DND-41 (cell line): ENCODE measurements around the gene HECW1.

Experiments used
- ATAC-seq: fragments of 200-7000 bp; cut with Tn5 transposase; 3 replicates; pipeline ENCODE4 v1.9.1; 2021; ENCODE audit warnings: low read depth; ENCODE audit not compliant: insufficient read depth
- DNase-seq: peaks from one replicate; pipeline ENCODE4 v3.0.0-alpha.2; 2020
- H2AFZ ChIP-seq: 2 replicates; pipeline ENCODE4 v1.6.0; 2012; ENCODE audit warnings: low read depth, low read length
- H3K27ac ChIP-seq: 2 replicates; pipeline ENCODE4 v1.5.1; 2012; ENCODE audit warnings: low read length, inconsistent platforms
- H3K27me3 ChIP-seq: fragments of 200-600 bp; sonication (generic); 2 replicates; pipeline ENCODE4 v1.6.0; 2012; ENCODE audit warnings: low read length, mild to moderate bottlenecking, inconsistent platforms; ENCODE audit not compliant: insufficient read depth, poor library complexity
- H3K36me3 ChIP-seq: 2 replicates; pipeline ENCODE4 v1.5.1; 2012; ENCODE audit warnings: low read length, inconsistent platforms; ENCODE audit not compliant: insufficient read depth
- H3K4me1 ChIP-seq: 2 replicates; pipeline ENCODE4 v1.5.1; 2012; ENCODE audit warnings: mild to moderate bottlenecking, low read length; ENCODE audit not compliant: insufficient read depth
- H3K4me2 ChIP-seq: 2 replicates; pipeline ENCODE4 v1.6.0; 2012; ENCODE audit warnings: mild to moderate bottlenecking, moderate library complexity, low read length, inconsistent platforms; ENCODE audit not compliant: insufficient read depth
- H3K4me3 ChIP-seq, 2 experiments: fragments of 200-600 bp in 1 of 2; shearing (Covaris generic) in 1 of 2; 2 replicates each; pipeline ENCODE4 v1.5.1; 2012 to 2016; ENCODE audit warnings: inconsistent platforms in 2 of 2, low read length in 2 of 2, mild to moderate bottlenecking in 2 of 2, low read depth in 1 of 2, moderate library complexity in 1 of 2
- H3K79me2 ChIP-seq: 2 replicates; pipeline ENCODE4 v1.6.0; 2012; ENCODE audit warnings: low read length, inconsistent platforms; ENCODE audit not compliant: insufficient read depth
- H3K9ac ChIP-seq: 2 replicates; pipeline ENCODE4 v1.6.0; 2012; ENCODE audit warnings: low read depth, mild to moderate bottlenecking, inconsistent platforms, low read length, moderate library complexity
- H3K9me3 ChIP-seq: 2 replicates; pipeline ENCODE4 v1.5.1; 2012; ENCODE audit warnings: low read length, moderate library complexity, mild to moderate bottlenecking, inconsistent platforms; ENCODE audit not compliant: insufficient read depth, severe bottlenecking
- H4K20me1 ChIP-seq: 2 replicates; pipeline ENCODE4 v1.6.0; 2012; ENCODE audit warnings: low read length; ENCODE audit not compliant: insufficient read depth
- EZH2 ChIP-seq: IDR thresholded peaks from 3 replicates; pipeline ENCODE4 v1.6.1; 2012; ENCODE audit warnings: borderline replicate concordance, low read depth, mild to moderate bottlenecking, moderate library complexity, low read length, inconsistent platforms; ENCODE audit not compliant: severe bottlenecking
- TF ChIP-seq, protein P1 (sequence below): IDR thresholded peaks from 2 replicates; pipeline ENCODE4 v1.5.1; 2012; ENCODE audit warnings: borderline replicate concordance, low read length, moderate library complexity, mild to moderate bottlenecking; ENCODE audit not compliant: poor library complexity, severe bottlenecking; ENCODE audit errors: extremely low read depth

HECW1 gene

DNA sequence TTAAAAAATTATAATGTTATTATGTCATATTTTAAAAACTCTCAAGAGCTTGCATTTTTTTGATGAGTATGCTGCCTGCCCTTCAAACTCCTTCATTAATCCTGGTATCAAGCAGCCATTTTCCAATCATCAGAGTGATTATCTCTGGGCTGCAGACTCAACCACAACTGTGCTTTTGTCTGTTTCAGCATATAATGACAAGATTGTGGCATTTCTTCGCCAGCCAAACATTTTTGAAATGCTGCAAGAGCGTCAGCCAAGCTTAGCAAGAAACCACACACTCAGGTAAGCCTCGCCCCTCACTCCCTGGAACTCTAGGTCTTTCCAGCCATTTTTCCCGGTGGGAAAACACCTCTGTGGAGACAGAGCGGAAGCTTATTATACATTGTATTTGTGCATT lies 380.4 kb downstream of the HECW1 start:
- no peak for TF ChIP-seq EZH2
- TF ChIP-seq, protein P1, sequence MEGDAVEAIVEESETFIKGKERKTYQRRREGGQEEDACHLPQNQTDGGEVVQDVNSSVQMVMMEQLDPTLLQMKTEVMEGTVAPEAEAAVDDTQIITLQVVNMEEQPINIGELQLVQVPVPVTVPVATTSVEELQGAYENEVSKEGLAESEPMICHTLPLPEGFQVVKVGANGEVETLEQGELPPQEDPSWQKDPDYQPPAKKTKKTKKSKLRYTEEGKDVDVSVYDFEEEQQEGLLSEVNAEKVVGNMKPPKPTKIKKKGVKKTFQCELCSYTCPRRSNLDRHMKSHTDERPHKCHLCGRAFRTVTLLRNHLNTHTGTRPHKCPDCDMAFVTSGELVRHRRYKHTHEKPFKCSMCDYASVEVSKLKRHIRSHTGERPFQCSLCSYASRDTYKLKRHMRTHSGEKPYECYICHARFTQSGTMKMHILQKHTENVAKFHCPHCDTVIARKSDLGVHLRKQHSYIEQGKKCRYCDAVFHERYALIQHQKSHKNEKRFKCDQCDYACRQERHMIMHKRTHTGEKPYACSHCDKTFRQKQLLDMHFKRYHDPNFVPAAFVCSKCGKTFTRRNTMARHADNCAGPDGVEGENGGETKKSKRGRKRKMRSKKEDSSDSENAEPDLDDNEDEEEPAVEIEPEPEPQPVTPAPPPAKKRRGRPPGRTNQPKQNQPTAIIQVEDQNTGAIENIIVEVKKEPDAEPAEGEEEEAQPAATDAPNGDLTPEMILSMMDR: no peak
- Histone ChIP-seq H3K79me2 (no peaks in the 10 kb centered on the region), H2AFZ (no peak overlapping the region), H3K36me3 (no peaks in the 10 kb centered on the region), H3K9me3 (no peaks in the 10 kb centered on the region), H3K27me3 (no peaks in the 10 kb centered on the region), H3K4me1 (0 out of 2 replicates have a peak, but pooled peaks cover 7% of the 10 kb centered on the region), H3K4me3 (no peak overlapping the region), H4K20me1 (no peaks in the 10 kb centered on the region), H3K27ac (no peak overlapping the region), H3K4me2 (no peak overlapping the region), H3K9ac (no peak overlapping the region)
- ATAC-seq (no peak), DNase-seq (no peak)

DNA sequence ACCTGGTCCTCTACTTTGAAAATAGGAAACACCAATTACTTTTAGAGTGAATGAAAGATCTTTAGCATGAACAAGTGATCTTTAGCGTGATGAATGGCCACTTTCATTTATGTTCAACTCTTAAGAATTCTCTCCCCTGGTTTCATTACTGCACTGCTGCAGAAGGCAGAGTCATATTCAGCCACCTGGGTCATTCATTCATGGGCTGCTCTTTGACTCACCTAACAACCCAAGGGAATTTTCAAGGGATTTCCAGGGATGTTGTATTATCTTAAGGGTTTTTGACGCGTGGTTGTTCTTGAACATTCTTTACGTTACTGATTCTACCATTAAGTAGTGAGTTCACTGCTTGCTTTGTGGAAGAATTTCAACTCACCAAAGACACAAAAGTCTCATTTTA lies 383.1 kb downstream of the HECW1 start:
- TF ChIP-seq EZH2: no peak
- TF ChIP-seq, protein P1: no peak
- Histone ChIP-seq H3K27ac (no peak overlapping the region), H3K9me3 (no peaks in the 10 kb centered on the region), H3K9ac (no peak overlapping the region), H3K4me1 (0 out of 2 replicates have a peak, but pooled peaks cover 5% of the 10 kb centered on the region), H3K36me3 (no peaks in the 10 kb centered on the region), H3K79me2 (no peaks in the 10 kb centered on the region), H3K4me3 (no peak overlapping the region), H2AFZ (no peak overlapping the region), H3K4me2 (no peak overlapping the region), H4K20me1 (no peaks in the 10 kb centered on the region), H3K27me3 (no peaks in the 10 kb centered on the region)
- no peak for DNase-seq
- no peak for ATAC-seq

DNA sequence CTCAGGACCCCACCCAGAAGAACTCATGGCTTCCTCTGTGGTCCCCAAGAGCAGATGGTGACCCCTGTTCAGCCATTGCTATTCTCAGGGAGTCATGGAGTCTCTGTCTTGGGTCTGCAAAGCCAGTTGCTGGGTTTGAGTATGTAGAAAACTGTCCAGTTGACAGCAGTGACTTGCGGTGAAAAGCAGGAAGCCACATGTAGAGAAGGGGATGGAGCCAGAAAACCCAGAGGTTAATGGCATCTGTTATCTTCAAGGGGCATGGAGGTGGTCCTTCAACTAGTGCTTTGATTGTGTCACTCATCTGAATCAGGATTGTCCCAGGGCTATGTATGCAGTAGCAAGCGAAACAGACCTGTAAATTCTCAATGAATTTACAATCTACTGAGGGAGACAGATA lies 384.1 kb downstream of the HECW1 start:
- no peak for TF ChIP-seq EZH2
- TF ChIP-seq, protein P1: no peak

DNA sequence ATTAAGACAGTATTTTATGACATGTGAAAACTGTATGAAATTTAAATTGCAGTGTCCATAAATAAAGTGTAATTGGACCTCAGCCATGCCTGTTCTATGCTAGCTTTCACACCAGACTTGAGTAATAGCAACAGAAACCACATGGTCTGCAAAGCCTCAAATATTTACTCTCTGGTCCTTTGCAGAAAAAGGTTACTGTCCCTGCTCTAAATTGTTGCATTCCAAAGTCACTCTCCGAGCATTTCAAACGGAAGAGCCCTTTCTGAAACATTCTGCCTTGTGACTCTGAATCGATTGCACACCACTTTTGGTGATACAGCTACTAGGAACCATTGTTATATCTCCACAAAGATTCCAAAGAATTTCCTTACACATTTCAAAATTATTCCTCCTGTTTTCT lies 389.4 kb downstream of the HECW1 start:
- no peak overlapping the region for H3K27ac ChIP-seq
- H3K9ac ChIP-seq: no peak overlapping the region
- no peaks in the 10 kb centered on the region for H3K36me3 ChIP-seq
- H3K4me1 ChIP-seq: peaks cover 9% of the 10 kb centered on the region
- no peaks in the 10 kb centered on the region for H3K27me3 ChIP-seq
- no peak overlapping the region for H3K4me3 ChIP-seq
- H4K20me1 ChIP-seq: no peaks in the 10 kb centered on the region
- H3K9me3 ChIP-seq: no peaks in the 10 kb centered on the region
- DNase-seq (no peak), ATAC-seq (no peak)
- H3K79me2 ChIP-seq: no peaks in the 10 kb centered on the region
- H3K4me2 ChIP-seq: no peak overlapping the region
- TF ChIP-seq, protein P1: no peak
- TF ChIP-seq EZH2: no peak
- H2AFZ ChIP-seq: no peak overlapping the region; the same call in 1 of the 2 replicates

More for the DNA sequence above, 384.1 kb downstream of the HECW1 start:
- Histone ChIP-seq H3K36me3 (no peaks in the 10 kb centered on the region), H3K79me2 (no peaks in the 10 kb centered on the region), H3K4me2 (no peak overlapping the region), H3K27me3 (no peaks in the 10 kb centered on the region), H3K4me3 (no peak overlapping the region), H2AFZ (0 out of 2 replicates have a peak overlapping the region, but pooled peaks have one; percentile 24), H4K20me1 (no peaks in the 10 kb centered on the region), H3K9me3 (no peaks in the 10 kb centered on the region), H3K9ac (no peak overlapping the region), H3K4me1 (0 out of 2 replicates have a peak, but pooled peaks cover 5% of the 10 kb centered on the region), H3K27ac (no peak overlapping the region)
- no peak for DNase-seq
- ATAC-seq: no peak
